CD4-positive, alpha-beta T cell treated with Interleukin-15 for 1 hour (primary cell): ENCODE data around the gene LUC7L.
"Not testable (repeated sequence)": the region's sequence is repeated elsewhere in the genome, so short reads cannot be mapped to it uniquely, and the experiment has no call there.

Experiments
- DNase-seq: peaks from one replicate; pipeline ENCODE4 v3.0.0-alpha.2; 2020

The LUC7L gene

DNA sequence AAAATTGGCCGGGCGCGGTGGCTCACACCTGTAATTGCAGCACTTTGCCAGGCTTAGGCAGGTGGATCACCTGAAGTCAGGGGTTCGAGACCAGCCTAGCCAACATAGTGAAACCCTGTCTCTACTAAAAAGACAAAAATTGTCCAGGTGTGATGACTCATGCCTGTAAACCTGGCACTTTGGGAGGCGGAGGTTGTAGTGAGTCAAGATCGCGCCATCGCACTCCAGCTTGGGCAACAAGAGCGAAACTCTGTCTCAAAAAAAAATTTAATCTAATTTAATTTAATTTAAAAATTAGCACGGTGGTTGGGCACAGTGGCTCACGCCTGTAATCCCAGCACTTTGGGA lies 50.6 kb downstream of the LUC7L start:
- no peak for DNase-seq

DNA sequence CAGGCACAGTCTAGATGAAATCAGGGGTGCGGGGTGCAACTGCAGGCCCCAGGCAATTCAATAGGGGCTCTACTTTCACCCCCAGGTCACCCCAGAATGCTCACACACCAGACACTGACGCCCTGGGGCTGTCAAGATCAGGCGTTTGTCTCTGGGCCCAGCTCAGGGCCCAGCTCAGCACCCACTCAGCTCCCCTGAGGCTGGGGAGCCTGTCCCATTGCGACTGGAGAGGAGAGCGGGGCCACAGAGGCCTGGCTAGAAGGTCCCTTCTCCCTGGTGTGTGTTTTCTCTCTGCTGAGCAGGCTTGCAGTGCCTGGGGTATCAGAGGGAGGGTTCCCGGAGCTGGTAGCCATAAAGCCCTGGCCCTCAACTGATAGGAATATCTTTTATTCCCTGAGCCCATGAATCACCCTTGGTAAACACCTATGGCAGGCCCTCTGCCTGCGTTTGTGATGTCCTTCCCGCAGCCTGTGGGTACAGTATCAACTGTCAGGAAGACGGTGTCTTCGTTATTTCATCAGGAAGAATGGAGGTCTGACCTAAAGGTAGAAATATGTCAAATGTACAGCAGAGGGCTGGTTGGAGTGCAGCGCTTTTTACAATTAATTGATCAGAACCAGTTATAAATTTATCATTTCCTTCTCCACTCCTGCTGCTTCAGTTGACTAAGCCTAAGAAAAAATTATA lies 51.1 kb downstream of the LUC7L start:
- no peak for DNase-seq

DNA sequence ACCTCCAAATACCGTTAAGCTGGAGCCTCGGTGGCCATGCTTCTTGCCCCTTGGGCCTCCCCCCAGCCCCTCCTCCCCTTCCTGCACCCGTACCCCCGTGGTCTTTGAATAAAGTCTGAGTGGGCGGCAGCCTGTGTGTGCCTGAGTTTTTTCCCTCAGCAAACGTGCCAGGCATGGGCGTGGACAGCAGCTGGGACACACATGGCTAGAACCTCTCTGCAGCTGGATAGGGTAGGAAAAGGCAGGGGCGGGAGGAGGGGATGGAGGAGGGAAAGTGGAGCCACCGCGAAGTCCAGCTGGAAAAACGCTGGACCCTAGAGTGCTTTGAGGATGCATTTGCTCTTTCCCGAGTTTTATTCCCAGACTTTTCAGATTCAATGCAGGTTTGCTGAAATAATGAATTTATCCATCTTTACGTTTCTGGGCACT lies 51.8 kb downstream of the LUC7L start:
- no peak for DNase-seq

DNA sequence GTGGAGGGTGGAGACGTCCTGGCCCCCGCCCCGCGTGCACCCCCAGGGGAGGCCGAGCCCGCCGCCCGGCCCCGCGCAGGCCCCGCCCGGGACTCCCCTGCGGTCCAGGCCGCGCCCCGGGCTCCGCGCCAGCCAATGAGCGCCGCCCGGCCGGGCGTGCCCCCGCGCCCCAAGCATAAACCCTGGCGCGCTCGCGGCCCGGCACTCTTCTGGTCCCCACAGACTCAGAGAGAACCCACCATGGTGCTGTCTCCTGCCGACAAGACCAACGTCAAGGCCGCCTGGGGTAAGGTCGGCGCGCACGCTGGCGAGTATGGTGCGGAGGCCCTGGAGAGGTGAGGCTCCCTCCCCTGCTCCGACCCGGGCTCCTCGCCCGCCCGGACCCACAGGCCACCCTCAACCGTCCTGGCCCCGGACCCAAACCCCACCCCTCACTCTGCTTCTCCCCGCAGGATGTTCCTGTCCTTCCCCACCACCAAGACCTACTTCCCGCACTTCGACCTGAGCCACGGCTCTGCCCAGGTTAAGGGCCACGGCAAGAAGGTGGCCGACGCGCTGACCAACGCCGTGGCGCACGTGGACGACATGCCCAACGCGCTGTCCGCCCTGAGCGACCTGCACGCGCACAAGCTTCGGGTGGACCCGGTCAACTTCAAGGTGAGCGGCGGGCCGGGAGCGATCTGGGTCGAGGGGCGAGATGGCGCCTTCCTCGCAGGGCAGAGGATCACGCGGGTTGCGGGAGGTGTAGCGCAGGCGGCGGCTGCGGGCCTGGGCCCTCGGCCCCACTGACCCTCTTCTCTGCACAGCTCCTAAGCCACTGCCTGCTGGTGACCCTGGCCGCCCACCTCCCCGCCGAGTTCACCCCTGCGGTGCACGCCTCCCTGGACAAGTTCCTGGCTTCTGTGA lies 52.5 kb downstream of the LUC7L start, which contains the start of gene HBA1:
Gene HBA1, plus strand, starts transcription at position 204 of the 906 bp plus-strand sequence. Its CDS starts 37 bp downstream, at position 241.
- not testable (repeated sequence) for DNase-seq

DNA sequence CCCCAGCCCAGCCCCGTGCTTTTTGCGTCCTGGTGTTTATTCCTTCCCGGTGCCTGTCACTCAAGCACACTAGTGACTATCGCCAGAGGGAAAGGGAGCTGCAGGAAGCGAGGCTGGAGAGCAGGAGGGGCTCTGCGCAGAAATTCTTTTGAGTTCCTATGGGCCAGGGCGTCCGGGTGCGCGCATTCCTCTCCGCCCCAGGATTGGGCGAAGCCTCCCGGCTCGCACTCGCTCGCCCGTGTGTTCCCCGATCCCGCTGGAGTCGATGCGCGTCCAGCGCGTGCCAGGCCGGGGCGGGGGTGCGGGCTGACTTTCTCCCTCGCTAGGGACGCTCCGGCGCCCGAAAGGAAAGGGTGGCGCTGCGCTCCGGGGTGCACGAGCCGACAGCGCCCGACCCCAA lies 53.2 kb downstream of the LUC7L start:
- DNase-seq, result not testable (repeated sequence)

DNA sequence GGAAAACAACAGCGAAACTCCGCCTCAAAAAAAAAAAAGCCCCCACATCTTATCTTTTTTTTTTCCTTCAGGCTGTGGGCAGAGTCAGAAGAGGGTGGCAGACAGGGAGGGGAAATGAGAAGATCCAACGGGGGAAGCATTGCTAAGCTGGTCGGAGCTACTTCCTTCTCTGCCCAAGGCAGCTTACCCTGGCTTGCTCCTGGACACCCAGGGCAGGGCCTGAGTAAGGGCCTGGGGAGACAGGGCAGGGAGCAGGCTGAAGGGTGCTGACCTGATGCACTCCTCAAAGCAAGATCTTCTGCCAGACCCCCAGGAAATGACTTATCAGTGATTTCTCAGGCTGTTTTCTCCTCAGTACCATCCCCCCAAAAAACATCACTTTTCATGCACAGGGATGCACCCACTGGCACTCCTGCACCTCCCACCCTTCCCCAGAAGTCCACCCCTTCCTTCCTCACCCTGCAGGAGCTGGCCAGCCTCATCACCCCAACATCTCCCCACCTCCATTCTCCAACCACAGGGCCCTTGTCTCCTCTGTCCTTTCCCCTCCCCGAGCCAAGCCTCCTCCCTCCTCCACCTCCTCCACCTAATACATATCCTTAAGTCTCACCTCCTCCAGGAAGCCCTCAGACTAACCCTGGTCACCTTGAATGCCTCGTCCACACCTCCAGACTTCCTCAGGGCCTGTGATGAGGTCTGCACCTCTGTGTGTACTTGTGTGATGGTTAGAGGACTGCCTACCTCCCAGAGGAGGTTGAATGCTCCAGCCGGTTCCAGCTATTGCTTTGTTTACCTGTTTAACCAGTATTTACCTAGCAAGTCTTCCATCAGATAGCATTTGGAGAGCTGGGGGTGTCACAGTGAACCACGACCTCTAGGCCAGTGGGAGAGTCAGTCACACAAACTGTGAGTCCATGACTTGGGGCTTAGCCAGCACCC lies 54.0 kb downstream of the LUC7L start:
- no peak for DNase-seq

DNA sequence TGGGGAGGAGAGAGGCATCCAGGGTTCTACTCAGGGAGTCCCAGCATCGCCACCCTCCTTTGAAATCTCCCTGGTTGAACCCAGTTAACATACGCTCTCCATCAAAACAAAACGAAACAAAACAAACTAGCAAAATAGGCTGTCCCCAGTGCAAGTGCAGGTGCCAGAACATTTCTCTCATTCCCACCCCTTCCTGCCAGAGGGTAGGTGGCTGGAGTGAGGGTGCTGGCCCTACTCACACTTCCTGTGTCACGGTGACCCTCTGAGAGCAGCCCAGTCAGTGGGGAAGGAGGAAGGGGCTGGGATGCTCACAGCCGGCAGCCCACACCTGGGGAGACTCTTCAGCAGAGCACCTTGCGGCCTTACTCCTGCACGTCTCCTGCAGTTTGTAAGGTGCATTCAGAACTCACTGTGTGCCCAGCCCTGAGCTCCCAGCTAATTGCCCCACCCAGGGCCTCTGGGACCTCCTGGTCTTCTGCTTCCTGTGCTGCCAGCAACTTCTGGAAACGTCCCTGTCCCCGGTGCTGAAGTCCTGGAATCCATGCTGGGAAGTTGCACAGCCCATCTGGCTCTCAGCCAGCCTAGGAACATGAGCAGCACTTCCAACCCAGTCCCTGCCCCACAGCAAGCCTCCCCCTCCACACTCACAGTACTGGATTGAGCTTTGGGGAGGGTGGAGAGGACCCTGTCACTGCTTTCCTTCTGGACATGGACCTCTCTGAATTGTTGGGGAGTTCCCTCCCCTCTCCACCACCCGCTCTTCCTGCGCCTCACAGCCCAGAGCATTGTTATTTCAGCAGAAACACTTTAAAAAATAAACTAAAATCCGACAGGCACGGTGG lies 55.1 kb downstream of the LUC7L start:
- DNase-seq, result not testable (repeated sequence)

DNA sequence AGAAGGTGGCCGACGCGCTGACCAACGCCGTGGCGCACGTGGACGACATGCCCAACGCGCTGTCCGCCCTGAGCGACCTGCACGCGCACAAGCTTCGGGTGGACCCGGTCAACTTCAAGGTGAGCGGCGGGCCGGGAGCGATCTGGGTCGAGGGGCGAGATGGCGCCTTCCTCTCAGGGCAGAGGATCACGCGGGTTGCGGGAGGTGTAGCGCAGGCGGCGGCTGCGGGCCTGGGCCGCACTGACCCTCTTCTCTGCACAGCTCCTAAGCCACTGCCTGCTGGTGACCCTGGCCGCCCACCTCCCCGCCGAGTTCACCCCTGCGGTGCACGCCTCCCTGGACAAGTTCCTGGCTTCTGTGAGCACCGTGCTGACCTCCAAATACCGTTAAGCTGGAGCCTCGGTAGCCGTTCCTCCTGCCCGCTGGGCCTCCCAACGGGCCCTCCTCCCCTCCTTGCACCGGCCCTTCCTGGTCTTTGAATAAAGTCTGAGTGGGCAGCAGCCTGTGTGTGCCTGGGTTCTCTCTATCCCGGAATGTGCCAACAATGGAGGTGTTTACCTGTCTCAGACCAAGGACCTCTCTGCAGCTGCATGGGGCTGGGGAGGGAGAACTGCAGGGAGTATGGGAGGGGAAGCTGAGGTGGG lies 55.9 kb downstream of the LUC7L start:
- not testable (repeated sequence) for DNase-seq

DNA sequence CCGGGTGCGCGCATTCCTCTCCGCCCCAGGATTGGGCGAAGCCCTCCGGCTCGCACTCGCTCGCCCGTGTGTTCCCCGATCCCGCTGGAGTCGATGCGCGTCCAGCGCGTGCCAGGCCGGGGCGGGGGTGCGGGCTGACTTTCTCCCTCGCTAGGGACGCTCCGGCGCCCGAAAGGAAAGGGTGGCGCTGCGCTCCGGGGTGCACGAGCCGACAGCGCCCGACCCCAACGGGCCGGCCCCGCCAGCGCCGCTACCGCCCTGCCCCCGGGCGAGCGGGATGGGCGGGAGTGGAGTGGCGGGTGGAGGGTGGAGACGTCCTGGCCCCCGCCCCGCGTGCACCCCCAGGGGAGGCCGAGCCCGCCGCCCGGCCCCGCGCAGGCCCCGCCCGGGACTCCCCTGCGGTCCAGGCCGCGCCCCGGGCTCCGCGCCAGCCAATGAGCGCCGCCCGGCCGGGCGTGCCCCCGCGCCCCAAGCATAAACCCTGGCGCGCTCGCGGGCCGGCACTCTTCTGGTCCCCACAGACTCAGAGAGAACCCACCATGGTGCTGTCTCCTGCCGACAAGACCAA lies 56.8 kb downstream of the LUC7L start, which contains the start of gene HBA2:
Gene HBA2, plus strand, starts transcription at position 503 of the 568 bp plus-strand sequence. Its CDS starts 37 bp downstream, at position 540.
- not testable (repeated sequence) for DNase-seq

DNA sequence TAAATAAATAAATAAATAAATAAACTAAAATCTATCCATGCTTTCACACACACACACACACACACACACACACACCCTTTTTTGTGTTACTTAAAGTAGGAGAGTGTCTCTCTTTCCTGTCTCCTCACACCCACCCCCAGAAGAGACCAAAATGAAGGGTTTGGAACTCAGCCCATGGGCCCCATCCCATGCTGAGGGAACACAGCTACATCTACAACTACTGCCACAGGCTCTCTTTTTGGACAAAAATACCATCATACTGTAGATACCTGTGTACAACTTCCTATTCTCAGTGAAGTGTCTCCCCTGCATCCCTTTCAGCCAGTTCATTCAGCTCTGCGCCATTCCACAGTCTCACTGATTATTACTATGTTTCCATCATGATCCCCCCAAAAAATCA lies 58.5 kb downstream of the LUC7L start:
- no peak for DNase-seq

DNA sequence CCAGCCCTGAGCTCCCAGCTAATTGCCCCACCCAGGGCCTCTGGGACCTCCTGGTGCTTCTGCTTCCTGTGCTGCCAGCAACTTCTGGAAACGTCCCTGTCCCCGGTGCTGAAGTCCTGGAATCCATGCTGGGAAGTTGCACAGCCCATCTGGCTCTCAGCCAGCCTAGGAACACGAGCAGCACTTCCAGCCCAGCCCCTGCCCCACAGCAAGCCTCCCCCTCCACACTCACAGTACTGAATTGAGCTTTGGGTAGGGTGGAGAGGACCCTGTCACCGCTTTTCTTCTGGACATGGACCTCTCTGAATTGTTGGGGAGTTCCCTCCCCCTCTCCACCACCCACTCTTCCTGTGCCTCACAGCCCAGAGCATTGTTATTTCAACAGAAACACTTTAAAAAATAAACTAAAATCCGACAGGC lies 59.2 kb downstream of the LUC7L start:
- DNase-seq, result not testable (repeated sequence)

DNA sequence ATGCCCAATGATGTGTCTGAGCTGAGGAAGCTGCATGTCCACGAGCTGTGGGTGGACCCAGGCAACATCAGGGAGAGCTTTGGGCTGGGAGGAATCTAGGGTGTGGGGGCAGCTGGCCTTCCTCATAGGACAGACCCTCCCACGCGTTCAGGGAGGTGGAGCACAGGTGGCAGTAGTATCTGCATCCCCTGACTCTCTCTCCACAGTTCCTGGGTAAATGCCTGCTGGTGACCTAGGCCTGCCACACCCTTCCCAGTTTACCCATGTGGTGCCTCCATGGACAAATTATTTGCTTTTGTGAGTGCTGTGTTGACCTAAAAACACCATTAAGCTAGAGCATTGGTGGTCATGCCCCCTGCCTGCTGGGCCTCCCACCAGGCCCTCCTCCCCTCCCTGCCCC lies 60.2 kb downstream of the LUC7L start:
- no peak for DNase-seq

DNA sequence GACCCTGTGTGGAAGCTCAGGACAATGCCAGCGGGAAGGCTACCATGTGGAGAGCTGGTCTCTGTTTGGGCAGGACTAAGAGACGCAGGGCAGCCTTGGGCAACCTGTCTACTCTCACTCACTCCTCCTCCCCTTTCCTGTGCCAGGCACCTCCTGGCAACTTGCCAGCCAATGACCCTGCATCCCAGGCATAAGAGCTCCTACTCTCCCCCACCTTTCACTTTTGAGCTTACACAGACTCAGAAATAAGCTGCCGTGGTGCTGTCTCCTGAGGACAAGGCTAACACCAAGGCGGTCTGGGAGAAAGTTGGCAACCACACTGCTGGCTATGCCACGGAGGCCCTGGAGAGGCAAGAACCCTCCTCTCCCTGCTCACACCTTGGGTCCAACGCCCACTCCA lies 60.8 kb downstream of the LUC7L start:
- DNase-seq, result no peak

DNA sequence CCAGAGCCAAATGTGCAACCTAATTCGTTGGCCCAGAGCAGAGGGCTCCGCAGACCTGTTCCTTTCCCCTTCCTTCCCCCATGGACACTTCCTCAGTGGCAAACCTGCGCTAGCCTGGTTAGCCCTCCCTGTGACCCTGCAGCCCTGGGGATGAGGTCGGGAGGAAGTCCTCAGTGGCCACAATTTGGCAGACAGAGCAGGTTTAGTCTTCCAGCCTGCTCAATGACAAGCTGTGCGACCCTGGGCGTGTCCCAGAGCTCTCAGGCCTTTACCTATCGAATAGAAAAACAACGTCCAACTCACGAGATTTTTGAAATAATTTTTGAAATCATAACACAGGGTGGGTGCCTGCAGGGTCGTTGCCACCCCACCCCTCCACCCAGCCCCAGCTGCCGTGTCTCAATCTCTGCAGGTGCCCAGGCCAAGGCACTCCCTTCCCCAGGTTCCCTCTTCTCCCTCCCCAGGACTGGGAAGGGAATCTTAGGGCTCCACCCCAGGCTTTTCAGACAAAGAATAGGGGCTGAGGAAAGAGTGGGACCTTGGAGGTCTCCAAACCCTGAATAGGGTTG lies 62.0 kb downstream of the LUC7L start:
- DNase-seq, result no peak

DNA sequence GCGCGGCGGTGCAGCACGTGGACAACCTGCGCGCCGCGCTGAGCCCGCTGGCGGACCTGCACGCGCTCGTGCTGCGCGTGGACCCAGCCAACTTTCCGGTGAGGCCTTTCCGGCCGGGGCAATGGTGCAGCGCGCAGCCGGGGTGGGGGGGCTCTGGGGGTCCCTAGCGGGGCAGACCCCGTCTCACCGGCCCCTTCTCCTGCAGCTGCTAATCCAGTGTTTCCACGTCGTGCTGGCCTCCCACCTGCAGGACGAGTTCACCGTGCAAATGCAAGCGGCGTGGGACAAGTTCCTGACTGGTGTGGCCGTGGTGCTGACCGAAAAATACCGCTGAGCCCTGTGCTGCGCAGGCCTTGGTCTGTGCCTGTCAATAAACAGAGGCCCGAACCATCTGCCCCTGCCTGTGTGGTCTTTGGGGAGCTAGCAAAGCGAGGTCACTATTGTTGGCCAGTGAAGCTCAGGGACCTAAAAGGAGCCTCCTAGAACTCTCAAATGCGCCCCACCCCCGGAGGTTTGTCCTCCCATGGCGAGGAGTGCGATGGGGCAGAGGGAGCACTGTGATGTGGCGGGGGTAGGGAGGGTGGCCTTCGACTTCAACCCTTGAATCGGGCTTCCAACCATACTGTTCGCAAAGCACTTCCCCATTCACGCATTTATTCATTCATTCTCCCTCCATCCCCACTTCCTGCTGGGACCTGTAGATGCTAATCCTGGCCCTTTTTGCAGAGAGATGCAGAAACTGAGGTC lies 62.7 kb downstream of the LUC7L start:
- no peak for DNase-seq

DNA sequence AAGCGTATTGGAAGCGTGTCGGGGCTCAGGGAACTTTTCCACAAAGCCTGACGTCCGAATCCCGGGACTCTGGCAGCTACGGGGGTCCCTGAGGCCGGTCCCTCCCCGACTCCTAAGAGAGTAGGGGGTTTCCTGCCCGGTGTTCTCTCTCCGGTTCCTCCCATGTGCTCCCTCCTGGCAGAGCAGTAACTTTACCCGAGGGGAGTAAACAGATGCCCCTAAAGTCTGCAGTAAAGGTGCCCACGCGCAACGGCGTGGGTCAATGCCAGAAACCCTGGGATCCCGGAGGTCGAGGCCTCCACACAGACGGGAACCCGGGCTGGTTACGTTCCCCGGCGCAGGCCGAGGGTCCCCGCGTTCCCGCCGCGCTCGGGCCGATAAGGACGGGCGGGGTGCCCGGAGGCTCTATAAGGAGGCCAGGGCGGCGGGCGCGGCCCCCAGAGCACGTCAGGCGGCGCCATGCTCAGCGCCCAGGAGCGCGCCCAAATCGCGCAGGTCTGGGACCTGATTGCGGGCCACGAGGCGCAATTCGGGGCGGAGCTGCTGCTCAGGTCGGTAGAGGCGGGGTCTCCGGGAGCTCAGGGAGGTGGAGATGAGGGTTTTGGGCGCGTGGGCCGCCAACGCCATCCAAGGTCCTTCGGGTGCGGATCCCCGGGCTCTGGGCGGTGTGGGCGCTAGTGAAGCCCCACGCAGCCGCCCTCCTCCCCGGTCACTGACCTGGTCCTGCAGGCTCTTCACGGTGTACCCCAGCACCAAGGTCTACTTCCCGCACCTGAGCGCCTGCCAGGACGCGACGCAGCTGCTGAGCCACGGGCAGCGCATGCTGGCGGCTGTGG lies 63.5 kb downstream of the LUC7L start, which contains the start of gene HBM:
Gene HBM, plus strand, starts transcription at position 440 of the 836 bp plus-strand sequence. Its CDS starts 20 bp downstream, at position 460.
- no peak for DNase-seq

DNA sequence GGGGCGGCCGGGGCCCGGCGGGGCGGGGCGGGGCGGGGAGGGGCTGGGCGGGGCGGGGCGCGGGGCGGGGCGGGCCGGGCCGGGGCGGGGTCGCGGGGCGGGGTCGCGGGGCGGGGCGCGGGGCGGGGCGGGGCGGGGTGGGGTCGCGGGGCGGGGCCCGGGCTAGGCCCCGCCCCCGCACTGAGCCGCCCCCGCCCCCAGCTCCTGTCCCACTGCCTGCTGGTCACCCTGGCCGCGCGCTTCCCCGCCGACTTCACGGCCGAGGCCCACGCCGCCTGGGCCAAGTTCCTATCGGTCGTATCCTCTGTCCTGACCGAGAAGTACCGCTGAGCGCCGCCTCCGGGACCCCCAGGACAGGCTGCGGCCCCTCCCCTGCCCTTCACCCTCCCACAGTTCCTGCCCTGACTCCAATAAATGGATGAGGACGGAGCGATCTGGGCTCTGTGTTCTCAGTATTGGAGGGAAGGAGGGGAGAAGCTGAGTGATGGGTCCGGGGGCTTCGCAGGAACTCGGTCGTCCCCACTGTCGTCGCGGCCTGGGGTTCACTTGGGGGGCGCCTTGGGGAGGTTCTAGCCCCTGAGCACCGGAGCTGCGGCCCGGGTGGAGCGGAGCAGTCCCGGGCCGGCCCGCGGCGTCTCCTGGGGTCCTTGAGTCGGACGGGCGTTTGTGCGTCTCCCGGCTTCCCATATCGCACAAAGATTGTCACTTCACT lies 64.3 kb downstream of the LUC7L start:
- DNase-seq, result no peak
